ENCODE measurements around the gene TBX6. TPM values are rescaled to one million over a fixed set of nuclear protein-coding genes. Genes with fewer than 3 reads are reported as not detected.

The TBX6 gene
- total and polyA plus RNA-seq, 10 of the 15 experiments (the other 5 are each of a cell fraction or from before 2014, with no cell fraction given), result 0.08 to 0.90 (median 0.31) TPM; not detected in 2

GRCh38 chr16:30063893-30064728 lies 27.6 kb downstream of the TBX6 start:
- ChIA-PET POLR2A (interaction anchor here (0.6 to 4.3 kb wide), 9 partner anchors 9 to 38 kb away, joined by 4 to 21 read pairs (median 7); partner anchors contain the start of genes PPP4C, TBX6 and YPEL3), RAD21 (ENCODE audit: unreplicated experiment) (interaction anchor here (0.6 to 3.7 kb wide), 6 partner anchors 9 to 565 kb away, joined by 3 to 42 read pairs (median 5); partner anchors contain the start of genes CORO1A and TBX6), SMC1A (ENCODE audit: uncharacterized antibody, unreplicated experiment) (interaction anchor here (0.6 to 1.2 kb wide), 6 partner anchors 13 to 415 kb away, joined by 3 to 9 read pairs (median 3); partner anchors contain the start of gene TBX6), CTCF (interaction anchor here (0.7 to 8.5 kb wide), 7 partner anchors 9 to 122 kb away, joined by 3 to 77 read pairs (median 5); partner anchors contain the start of genes TBX6 and YPEL3)
- Histone ChIP-seq H2AFZ (ENCODE audit: control insufficient read depth, low read depth, low read length) (peak overlapping the region; percentile 35), H3K9ac (ENCODE audit: control insufficient read depth, insufficient read depth, low read length) (peak overlapping the region; percentile 93), H3K27ac (ENCODE audit: control insufficient read depth, insufficient read depth) (peak overlapping the region; percentile 94), H3K4me2 (ENCODE audit: control insufficient read depth, insufficient read depth) (peak overlapping the region; percentile 81), H3K4me3 (peak overlapping the region; percentile 94), H3K9me3 (replicated peaks; ENCODE audit: control insufficient read depth, insufficient read depth, low read length) (no peaks in the 10 kb centered on the region), H3K27me3 (replicated peaks in 1 of 2; ENCODE audit: control insufficient read depth in 2 of 2, insufficient read depth in 2 of 2, low read length in 1 of 2) (no peaks in the 10 kb centered on the region), H3K36me3 (ENCODE audit: control insufficient read depth in 2 of 2, insufficient read depth in 2 of 2, low read length in 1 of 2) (peaks cover 19 to 21% of the 10 kb centered on the region in 2 experiments), H3K79me2 (ENCODE audit: control insufficient read depth, insufficient read depth, low read length) (peaks cover 55% of the 10 kb centered on the region), H3K4me1 (ENCODE audit: control insufficient read depth, insufficient read depth, low read length) (peaks cover 25% of the 10 kb centered on the region), H4K20me1 (ENCODE audit: control insufficient read depth, insufficient read depth) (peaks cover 20% of the 10 kb centered on the region)
- peak; percentile 53 for DNase-seq (ENCODE audit: low read depth, low spot score)
- peak; percentile 66 for FAIRE-seq
- under 1% methylated on average over 27 of the region's 27 CpGs for whole genome bisulfite sequencing (ENCODE audit: insufficient coverage, insufficient replicate concordance, low lambda C conversion rate, missing lambda C conversion rate)
- intact Hi-C loops (cut with micrococcal nuclease; ENCODE audit: unreplicated experiment) (no loop called here), in situ Hi-C loops (cut with MboI) (no loop called here)
- TSS peak; percentile 48 for BruUV-seq (replicated peaks)
- ATAC-seq, result peak; percentile 61
- no peak for TF ChIP-seq HCFC1 (IDR thresholded peaks at IDR 0.05; ENCODE audit: low read length)
- TF ChIP-seq EZH2 (IDR thresholded peaks at IDR 0.05; ENCODE audit: borderline replicate concordance, control insufficient read depth, low read depth, low read length), result no peak
- TF ChIP-seq SREBF2 (IDR thresholded peaks at IDR 0.05; ENCODE audit: low read length), result no peak
- TF ChIP-seq SREBF1 (IDR thresholded peaks at IDR 0.05; ENCODE audit: low read length), result no peak
- peak; percentile 72 for TF ChIP-seq POLR2A (IDR thresholded peaks at IDR 0.05; ENCODE audit: low read depth, low read length)
- no peak for TF ChIP-seq NR2C1 (IDR thresholded peaks at IDR 0.05)
- no peak for TF ChIP-seq SPI1 (IDR thresholded peaks at IDR 0.05; ENCODE audit: borderline replicate concordance, insufficient read depth, low read depth, low read length)
- TF ChIP-seq HDAC2 (IDR thresholded peaks at IDR 0.05), result no peak
- TF ChIP-seq REST (IDR thresholded peaks at IDR 0.05; ENCODE audit: low read depth, low read length), result no peak
- no peak for TF ChIP-seq BCLAF1 (IDR thresholded peaks at IDR 0.05)
- TF ChIP-seq STAT3 (IDR thresholded peaks at IDR 0.05; ENCODE audit: low read depth, low read length), result no peak
- TF ChIP-seq YY1 (IDR thresholded peaks at IDR 0.05; ENCODE audit: low read depth, low read length), result 0 out of 2 replicates have a peak, but pooled peaks have one; percentile 8

All from GM12878 (cell line).